Spleen (tissue), 11 donors: ENCODE results near the gene ADCK1. TPM values are rescaled to one million over a fixed set of nuclear protein-coding genes. Genes with fewer than 3 reads are reported as not detected.
"Not testable (repeated sequence)": the region's sequence is repeated elsewhere in the genome, so short reads cannot be mapped to it uniquely, and the experiment has no call there.

Experiments
- DNase-seq: peaks from one replicate; pipeline ENCODE4 v3.0.0-alpha.2; 2020
- H3K27ac ChIP-seq, 8 donors: fragments of 200-600 bp; sonication (generic) in 7 of 8; 1 replicate in 4 of 8; 2 replicates in 4 of 8; pipeline versions ENCODE4 v1.5.0 to v1.8.0; 2016 to 2021; ENCODE audit warnings: inconsistent platforms in 4 of 8, mild to moderate bottlenecking in 4 of 8, moderate library complexity in 1 of 8
- H3K27me3 ChIP-seq, 7 donors: fragments of 200-600 bp; sonication (generic) in 6 of 7; replicated peaks in 1 of 7; 1 replicate in 4 of 7; 2 replicates in 3 of 7; pipeline versions ENCODE4 v1.5.0 to v1.8.0; 2016 to 2021; ENCODE audit warnings: inconsistent platforms in 3 of 7, mild to moderate bottlenecking in 1 of 7
- H3K36me3 ChIP-seq, 6 donors: fragments of 200-600 bp; sonication (generic) in 5 of 6; 1 replicate in 4 of 6; 2 replicates in 2 of 6; pipeline versions ENCODE4 v1.5.0 to v1.8.0; 2016 to 2021; ENCODE audit warnings: inconsistent platforms in 2 of 6
- H3K4me1 ChIP-seq, 6 donors: fragments of 200-600 bp; sonication (generic) in 5 of 6; 1 replicate in 3 of 6; 2 replicates in 3 of 6; pipeline versions ENCODE4 v1.5.0 to v1.8.0; 2016 to 2021; ENCODE audit warnings: inconsistent platforms in 3 of 6
- H3K4me3 ChIP-seq, 8 donors: fragments of 200-600 bp; sonication (generic) in 7 of 8; 1 replicate in 4 of 8; 2 replicates in 4 of 8; pipeline versions ENCODE4 v1.5.0 to v1.8.0; 2016 to 2021; ENCODE audit warnings: inconsistent platforms in 4 of 8, mild to moderate bottlenecking in 4 of 8, moderate library complexity in 2 of 8
- H3K9me3 ChIP-seq, 8 donors: fragments of 200-600 bp; sonication (generic) in 7 of 8; 1 replicate in 4 of 8; 2 replicates in 4 of 8; pipeline versions ENCODE4 v1.5.0 to v1.8.0; 2016 to 2021; ENCODE audit warnings: inconsistent platforms in 4 of 8
- CTCF ChIP-seq, 11 experiments: fragments of 200-600 bp in 7 of 11; fragments of 450-650 bp in 4 of 11; sonication (generic) in 4 of 11; IDR thresholded peaks in 8 of 11; conservative IDR thresholded peaks in 3 of 11; 1 replicate in 7 of 11; 2 replicates in 4 of 11; pipeline versions ENCODE4 v1.4.0 to v1.8.0; 2016 to 2021; ENCODE audit warnings: antibody characterized with exemption in 11 of 11, inconsistent platforms in 4 of 11, mild to moderate bottlenecking in 1 of 11
- POLR2A ChIP-seq, 3 donors: fragments of 450-650 bp; IDR thresholded peaks; one replicate each; pipeline ENCODE4 v1.5.1; 2017; ENCODE audit warnings: antibody characterized with exemption in 3 of 3, mild to moderate bottlenecking in 1 of 3
- POLR2AphosphoS5 ChIP-seq, 3 donors: sonication (generic); formaldehyde crosslinking; IDR thresholded peaks; one replicate each; pipeline ENCODE4 v1.5.1; 2017; ENCODE audit warnings: antibody characterized with exemption in 3 of 3
- WGBS, 5 donors: extraction: QIAGEN DNeasy Blood & Tissue Kit in 3 of 5; methylation state at CpG; one replicate each; pipeline versions ENCODE4 v1.1.5 to v1.1.7; 2013 to 2018; 5-methylcytosine and 5-hydroxymethylcytosine counted together
- intact Hi-C: fragments of 100-400 bp; cut with DNase I; formaldehyde crosslinking; loops from one replicate; pipeline ENCODE4 v1.15.0; 2023; ENCODE audit warnings: low total_unique reads
- polyA plus RNA-seq, 3 donors: library from polyadenylated mRNA; stranded (reverse); fragments of 200-250 nt; gene quantifications; one replicate each; pipeline ENCODE4 v1.2.1, GENCODE V29; 2013
- total RNA-seq, 7 donors: library from RNA; depleted of rRNA in 3 of 7; stranded (reverse); fragments of >200 nt in 3 of 7; fragmentation: NEBNext Ultra II Directional in 4 of 7; extraction: Animal tissue kit (Norgen Biotek cat#: 25700) in 4 of 7; gene quantifications; one replicate each; pipeline versions ENCODE4 v1.1.0 to v1.2.1, GENCODE V29; 2016 to 2021
- donor health status: healthy with polysubstance abuse.
- donor health status: DM: no; HTN: no; CAD: no; lungs with moderate emphysema.
- donor health status: DM: no; HTN: no; CAD: no.
- donor health status: Bipolar disorder and iron deficiency.
- donor health status: healthy.
- donor health status: DM: no; HTN: no; CAD: no.
- donor health status: DM: yes; HTN: yes; CAD: no.

ADCK1 gene
- total and polyA plus RNA-seq, 10 donors = 5.0 to 14.0 (median 9.0) TPM

- Histone ChIP-seq H3K4me1 (no peaks in the 10 kb centered on the region), H3K4me3 (no peak overlapping the region), H3K27me3 (no peaks in the 10 kb centered on the region), H3K9me3 (peaks cover 0 to 43% (median 25%) of the 10 kb centered on the region in 8 donors), H3K27ac (no peak overlapping the region), H3K36me3 (no peaks in the 10 kb centered on the region)
- no peak for DNase-seq
- no peak for TF ChIP-seq POLR2A (IDR thresholded peaks at IDR 0.05)
- no peak for TF ChIP-seq CTCF (IDR thresholded peaks at IDR 0.05 in 8 of 11, conservative IDR thresholded peaks at IDR 0.05 in 3 of 11)
- no peak for TF ChIP-seq POLR2AphosphoS5 (IDR thresholded peaks at IDR 0.05)
- WGBS, 5 donors = 66 to 73% (median 71%) methylated on average over 4 of the region's 4 CpGs
- intact Hi-C loops = no loop called here
These were observed 147.5 kb downstream of the ADCK1 start for GRCh38 chr14:77947372-77947771.

GRCh38 chr14:77950371-77951063, 150.6 kb downstream of the ADCK1 start:
- no peak overlapping the region for H3K4me3 ChIP-seq
- no peaks in the 10 kb centered on the region for H3K36me3 ChIP-seq
- H3K9me3 ChIP-seq = peaks cover 0 to 38% (median 13%) of the 10 kb centered on the region in 8 donors
- H3K27ac ChIP-seq = no peak overlapping the region
- no peaks in the 10 kb centered on the region for H3K4me1 ChIP-seq
- no peaks in the 10 kb centered on the region for H3K27me3 ChIP-seq
- TF ChIP-seq CTCF (IDR thresholded peaks at IDR 0.05 in 8 of 11, conservative IDR thresholded peaks at IDR 0.05 in 3 of 11) (no peak), POLR2AphosphoS5 (IDR thresholded peaks at IDR 0.05) (no peak), POLR2A (IDR thresholded peaks at IDR 0.05) (no peak)
- no peak for DNase-seq
- 65 to 81% (median 75%) methylated on average over 5 of the region's 5 CpGs for WGBS, 5 donors
- intact Hi-C loops = no loop called here

DNA sequence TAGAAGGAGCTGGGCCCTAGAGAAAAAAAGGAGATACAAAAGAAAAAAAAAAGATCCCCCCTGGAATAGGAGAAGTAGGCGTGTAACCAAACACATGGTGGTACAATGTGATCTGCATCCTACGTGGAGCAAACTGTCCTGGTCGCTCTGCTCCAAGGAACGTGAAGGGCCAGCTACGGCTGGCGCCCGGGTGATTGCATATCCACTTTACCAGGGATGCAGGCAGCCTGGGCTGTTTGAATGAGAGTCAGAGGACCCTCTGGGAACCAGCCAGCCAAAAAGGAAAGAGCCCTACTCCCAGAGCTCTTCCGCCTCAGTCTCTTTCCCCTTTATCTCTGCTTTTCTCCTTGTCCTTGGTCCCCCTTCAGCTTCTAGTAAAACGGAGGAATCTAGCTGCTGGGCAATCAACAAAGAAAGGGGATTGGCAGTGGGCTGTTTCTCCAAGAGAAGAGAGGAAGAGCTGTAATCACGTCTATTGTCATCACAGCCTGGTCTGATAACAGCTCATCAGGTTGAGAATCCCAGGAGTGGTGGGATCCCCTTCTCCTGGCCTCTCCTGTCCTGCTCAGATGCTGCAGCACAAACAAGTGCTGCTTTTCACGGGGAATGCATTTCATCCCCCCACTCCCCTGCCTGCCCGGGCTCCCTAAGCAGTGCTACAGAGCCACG, 156.0 kb downstream of the ADCK1 start:
- Histone ChIP-seq H3K9me3 (peaks cover 0 to 12% (median 0%) of the 10 kb centered on the region in 8 donors), H3K4me1 (no peaks in the 10 kb centered on the region), H3K27me3 (no peaks in the 10 kb centered on the region), H3K36me3 (no peaks in the 10 kb centered on the region), H3K4me3 (no peak overlapping the region), H3K27ac (no peak overlapping the region)
- WGBS, 5 donors = 67 to 79% (median 72%) methylated on average over 13 of the region's 13 CpGs
- DNase-seq = no peak
- TF ChIP-seq CTCF (IDR thresholded peaks at IDR 0.05 in 8 of 11, conservative IDR thresholded peaks at IDR 0.05 in 3 of 11) (no peak), POLR2AphosphoS5 (IDR thresholded peaks at IDR 0.05) (no peak), POLR2A (IDR thresholded peaks at IDR 0.05) (no peak)
- intact Hi-C loops = no loop called here

- H3K4me3 ChIP-seq, H3K4me1 ChIP-seq, H3K27ac ChIP-seq, H3K9me3 ChIP-seq, H3K36me3 ChIP-seq, intact Hi-C loops, H3K27me3 ChIP-seq, DNase-seq: not testable (repeated sequence)
- 50 to 69% (median 63%) methylated on average over 3 of the region's 3 CpGs for WGBS, 5 donors
These were observed 159.8 kb downstream of the ADCK1 start for GRCh38 chr14:77959686-77960085.
